Measurements from ENCODE around the gene FNBP1. TPM values are rescaled to one million over a fixed set of nuclear protein-coding genes. Genes with fewer than 3 reads are reported as not detected.

The FNBP1 gene
- polyA plus RNA-seq, 3 donors: 37.6 to 60.7 (median 51.4) TPM

DNA sequence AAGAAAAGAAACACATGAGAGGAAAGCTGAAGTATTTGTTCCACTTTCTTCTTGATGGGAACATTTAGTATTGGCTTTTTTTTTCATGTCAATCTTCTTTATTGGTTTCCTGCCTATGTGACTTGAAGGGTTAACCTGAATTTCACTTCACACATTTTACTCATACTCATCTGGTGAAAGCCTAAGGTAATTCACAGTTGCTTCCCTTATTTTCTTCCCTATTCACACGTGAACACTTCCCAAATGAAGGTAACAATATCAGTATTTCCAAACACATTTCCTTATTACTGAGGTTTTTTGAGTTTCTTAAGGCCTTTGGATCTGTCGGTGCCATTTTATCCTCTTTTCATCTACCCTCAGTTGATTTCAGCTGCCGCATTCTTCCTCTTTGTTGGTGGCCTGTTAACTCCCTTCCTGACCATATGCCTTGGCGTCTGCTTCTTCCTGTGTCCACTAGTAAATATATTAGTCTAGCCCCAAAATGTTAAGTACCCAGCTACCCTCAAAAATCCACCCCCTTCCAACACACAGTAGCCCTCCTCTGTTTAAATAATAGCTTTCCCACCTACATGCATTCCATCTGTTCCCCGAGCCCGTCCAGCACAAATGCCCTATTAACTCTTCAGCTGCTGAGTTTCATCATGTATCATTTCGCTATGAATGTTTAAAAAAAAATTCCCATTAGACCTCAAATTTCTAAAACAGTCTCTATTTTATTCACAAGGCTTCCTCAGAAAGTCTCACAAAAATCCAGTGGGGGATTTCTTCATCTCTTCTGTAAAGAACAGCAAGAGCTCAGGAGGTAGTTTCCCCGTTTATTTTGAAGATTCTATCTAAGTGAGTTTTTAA lies 110.5 kb downstream of the FNBP1 start:
- peak overlapping the region; percentile 22 to 66 for H3K27ac ChIP-seq (ENCODE audit: low read depth in 1 of 2, low read length in 2 of 2)
- H3K4me1 ChIP-seq (ENCODE audit: control insufficient read depth in 1 of 2, insufficient read depth in 2 of 2, low read length in 2 of 2): peaks cover 29 to 38% of the 10 kb centered on the region in 2 donors
- Mint-ChIP-seq H3K4me1 (peaks cover 41% of the 10 kb centered on the region), H3K27me3 (ENCODE audit: low read depth in 3 of 3) (no peaks in the 10 kb centered on the region), H3K9me3 (peaks cover 0 to 2% (median 0%) of the 10 kb centered on the region in 7 donors), H3K4me3 (peak overlapping the region; percentile 35 to 76), H3K36me3 (peaks cover 27 to 47% of the 10 kb centered on the region in 2 donors), H3K27ac (peak overlapping the region; percentile 80 to 92 (median 87))
- peak overlapping the region in 1 of 3 experiments; percentile 32 for H3K4me3 ChIP-seq (replicated peaks in 1 of 3; ENCODE audit: low read depth in 2 of 3, low read length in 3 of 3)
- H2AFZ ChIP-seq (ENCODE audit: insufficient read depth, low read depth, low read length, poor library complexity, severe bottlenecking): peak overlapping the region; percentile 9
- H3K9ac ChIP-seq (ENCODE audit: insufficient read depth, low read length, poor library complexity, severe bottlenecking): no peak overlapping the region
- DNase-seq: peak; percentile 20 to 49 (median 48)
- H3K36me3 ChIP-seq (replicated peaks in 1 of 2; ENCODE audit: control insufficient read depth in 1 of 2, insufficient read depth in 2 of 2, low read length in 2 of 2): peaks cover 20 to 40% of the 10 kb centered on the region in 2 donors
- H4K20me1 ChIP-seq (ENCODE audit: insufficient read depth, low read length): no peaks in the 10 kb centered on the region
- TF ChIP-seq, protein P1, sequence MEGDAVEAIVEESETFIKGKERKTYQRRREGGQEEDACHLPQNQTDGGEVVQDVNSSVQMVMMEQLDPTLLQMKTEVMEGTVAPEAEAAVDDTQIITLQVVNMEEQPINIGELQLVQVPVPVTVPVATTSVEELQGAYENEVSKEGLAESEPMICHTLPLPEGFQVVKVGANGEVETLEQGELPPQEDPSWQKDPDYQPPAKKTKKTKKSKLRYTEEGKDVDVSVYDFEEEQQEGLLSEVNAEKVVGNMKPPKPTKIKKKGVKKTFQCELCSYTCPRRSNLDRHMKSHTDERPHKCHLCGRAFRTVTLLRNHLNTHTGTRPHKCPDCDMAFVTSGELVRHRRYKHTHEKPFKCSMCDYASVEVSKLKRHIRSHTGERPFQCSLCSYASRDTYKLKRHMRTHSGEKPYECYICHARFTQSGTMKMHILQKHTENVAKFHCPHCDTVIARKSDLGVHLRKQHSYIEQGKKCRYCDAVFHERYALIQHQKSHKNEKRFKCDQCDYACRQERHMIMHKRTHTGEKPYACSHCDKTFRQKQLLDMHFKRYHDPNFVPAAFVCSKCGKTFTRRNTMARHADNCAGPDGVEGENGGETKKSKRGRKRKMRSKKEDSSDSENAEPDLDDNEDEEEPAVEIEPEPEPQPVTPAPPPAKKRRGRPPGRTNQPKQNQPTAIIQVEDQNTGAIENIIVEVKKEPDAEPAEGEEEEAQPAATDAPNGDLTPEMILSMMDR (IDR thresholded peaks at IDR 0.05): no peak
- 0% methylated on average over 4 of the region's 8 CpGs for WGBS (ENCODE audit: insufficient coverage)
- H3K9me3 ChIP-seq (replicated peaks in 1 of 2; ENCODE audit: control insufficient read depth in 1 of 2, insufficient read depth in 1 of 2, low read length in 2 of 2): no peaks in the 10 kb centered on the region
- peaks cover 61% of the 10 kb centered on the region for H3K79me2 ChIP-seq (ENCODE audit: insufficient read depth, low read length)
- H3K27me3 ChIP-seq (ENCODE audit: control insufficient read depth in 2 of 2, insufficient read depth in 2 of 2, low read length in 2 of 2): no peaks in the 10 kb centered on the region
- intact Hi-C loops (cut with micrococcal nuclease): no loop called here
- peak overlapping the region; percentile 24 for H3K4me2 ChIP-seq (replicated peaks; ENCODE audit: extremely low read depth, low read length, poor library complexity, severe bottlenecking)

GRCh38 chr9:129930743-129931142 lies 112.2 kb downstream of the FNBP1 start:
- peaks cover 54% of the 10 kb centered on the region for H3K79me2 ChIP-seq (ENCODE audit: insufficient read depth, low read length)
- peaks cover 34 to 52% of the 10 kb centered on the region in 2 donors for H3K36me3 ChIP-seq (replicated peaks in 1 of 2; ENCODE audit: control insufficient read depth in 1 of 2, insufficient read depth in 2 of 2, low read length in 2 of 2)
- Mint-ChIP-seq H3K27ac (peak overlapping the region in 2 of 7 donors; percentile 25 to 26), H3K4me3 (no peak overlapping the region), H3K27me3 (ENCODE audit: low read depth in 3 of 3) (no peaks in the 10 kb centered on the region), H3K9me3 (peaks cover 0 to 2% (median 0%) of the 10 kb centered on the region in 7 donors), H3K4me1 (peaks cover 40% of the 10 kb centered on the region), H3K36me3 (peaks cover 35 to 57% of the 10 kb centered on the region in 2 donors)
- 100% methylated on average over 1 of the region's 2 CpGs for WGBS (ENCODE audit: insufficient coverage)
- no peaks in the 10 kb centered on the region for H4K20me1 ChIP-seq (ENCODE audit: insufficient read depth, low read length)
- DNase-seq: no peak
- intact Hi-C loops (cut with micrococcal nuclease): no loop called here
- H3K4me1 ChIP-seq (ENCODE audit: control insufficient read depth in 1 of 2, insufficient read depth in 2 of 2, low read length in 2 of 2): peaks cover 29 to 38% of the 10 kb centered on the region in 2 donors
- TF ChIP-seq, protein P1 (IDR thresholded peaks at IDR 0.05): no peak
- no peaks in the 10 kb centered on the region for H3K9me3 ChIP-seq (replicated peaks in 1 of 2; ENCODE audit: control insufficient read depth in 1 of 2, insufficient read depth in 1 of 2, low read length in 2 of 2)
- H2AFZ ChIP-seq (ENCODE audit: insufficient read depth, low read depth, low read length, poor library complexity, severe bottlenecking): no peak overlapping the region
- H3K9ac ChIP-seq (ENCODE audit: insufficient read depth, low read length, poor library complexity, severe bottlenecking): no peak overlapping the region
- no peak overlapping the region for H3K4me3 ChIP-seq (replicated peaks in 1 of 3; ENCODE audit: low read depth in 2 of 3, low read length in 3 of 3)
- H3K27ac ChIP-seq (ENCODE audit: low read depth in 1 of 2, low read length in 2 of 2): peak overlapping the region in 1 of 2 donors; percentile 33
- no peaks in the 10 kb centered on the region for H3K27me3 ChIP-seq (ENCODE audit: control insufficient read depth in 2 of 2, insufficient read depth in 2 of 2, low read length in 2 of 2)
- no peak overlapping the region for H3K4me2 ChIP-seq (replicated peaks; ENCODE audit: extremely low read depth, low read length, poor library complexity, severe bottlenecking)
